Subcutaneous adipose tissue (tissue), 4 donors: Measurements from ENCODE around the gene ATXN7L3. TPM values are rescaled to one million over a fixed set of nuclear protein-coding genes. Genes with fewer than 3 reads are reported as not detected.

Experiments
- total RNA-seq, 4 donors: library from RNA; depleted of rRNA; stranded (reverse); fragments of >200 nt; gene quantifications; one replicate each; pipeline ENCODE4 v1.1.0, GENCODE V29; 2016
- TF ChIP-seq, protein P1 (sequence below): fragments of 450-650 bp; IDR thresholded peaks from one replicate; pipeline ENCODE4 v1.5.1; 2016; ENCODE audit warnings: low read depth, mild to moderate bottlenecking, control low read depth, antibody characterized with exemption, moderate library complexity

The ATXN7L3 gene
- total RNA-seq, 4 donors from 2014 or later = 11.7 to 31.6 (median 28.2) TPM

DNA sequence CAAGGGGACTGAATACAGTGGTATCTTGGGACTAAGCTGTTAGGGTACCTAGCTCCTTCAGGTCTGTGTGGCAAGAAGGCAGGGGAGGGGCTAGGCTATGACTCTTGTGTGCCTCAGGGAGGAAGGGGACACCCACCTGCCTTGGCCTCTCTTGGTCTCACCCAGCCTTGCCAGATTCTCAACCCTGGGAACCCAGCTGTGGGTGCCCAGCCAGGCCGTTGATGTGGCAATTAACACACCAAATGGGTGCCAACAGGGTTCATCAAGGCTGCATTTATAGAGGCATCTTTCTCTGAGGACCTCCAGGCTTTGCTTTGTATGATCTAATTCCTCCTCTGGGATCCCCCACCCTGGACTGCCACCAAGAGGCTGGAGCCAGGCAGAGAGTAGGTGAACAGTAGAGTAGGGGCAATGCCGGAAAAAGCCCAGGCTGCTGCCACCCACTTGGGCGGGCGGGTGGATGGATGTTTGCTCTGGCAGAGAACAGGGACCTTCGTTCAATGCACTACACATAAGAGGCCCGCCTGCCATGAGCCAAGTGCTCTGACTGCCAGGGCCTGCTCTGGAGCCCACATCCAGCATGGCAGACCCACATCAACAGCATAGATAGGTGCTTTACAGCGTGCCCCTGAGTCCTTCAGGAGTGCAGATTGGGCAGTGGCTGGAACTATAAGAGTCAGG is 32.4 kb downstream of the ATXN7L3 start:
- TF ChIP-seq, protein P1, sequence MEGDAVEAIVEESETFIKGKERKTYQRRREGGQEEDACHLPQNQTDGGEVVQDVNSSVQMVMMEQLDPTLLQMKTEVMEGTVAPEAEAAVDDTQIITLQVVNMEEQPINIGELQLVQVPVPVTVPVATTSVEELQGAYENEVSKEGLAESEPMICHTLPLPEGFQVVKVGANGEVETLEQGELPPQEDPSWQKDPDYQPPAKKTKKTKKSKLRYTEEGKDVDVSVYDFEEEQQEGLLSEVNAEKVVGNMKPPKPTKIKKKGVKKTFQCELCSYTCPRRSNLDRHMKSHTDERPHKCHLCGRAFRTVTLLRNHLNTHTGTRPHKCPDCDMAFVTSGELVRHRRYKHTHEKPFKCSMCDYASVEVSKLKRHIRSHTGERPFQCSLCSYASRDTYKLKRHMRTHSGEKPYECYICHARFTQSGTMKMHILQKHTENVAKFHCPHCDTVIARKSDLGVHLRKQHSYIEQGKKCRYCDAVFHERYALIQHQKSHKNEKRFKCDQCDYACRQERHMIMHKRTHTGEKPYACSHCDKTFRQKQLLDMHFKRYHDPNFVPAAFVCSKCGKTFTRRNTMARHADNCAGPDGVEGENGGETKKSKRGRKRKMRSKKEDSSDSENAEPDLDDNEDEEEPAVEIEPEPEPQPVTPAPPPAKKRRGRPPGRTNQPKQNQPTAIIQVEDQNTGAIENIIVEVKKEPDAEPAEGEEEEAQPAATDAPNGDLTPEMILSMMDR = no peak

- TF ChIP-seq, protein P1 = no peak
Measured at GRCh38 chr17:44164476-44164875, 35.2 kb downstream of the ATXN7L3 start.

DNA sequence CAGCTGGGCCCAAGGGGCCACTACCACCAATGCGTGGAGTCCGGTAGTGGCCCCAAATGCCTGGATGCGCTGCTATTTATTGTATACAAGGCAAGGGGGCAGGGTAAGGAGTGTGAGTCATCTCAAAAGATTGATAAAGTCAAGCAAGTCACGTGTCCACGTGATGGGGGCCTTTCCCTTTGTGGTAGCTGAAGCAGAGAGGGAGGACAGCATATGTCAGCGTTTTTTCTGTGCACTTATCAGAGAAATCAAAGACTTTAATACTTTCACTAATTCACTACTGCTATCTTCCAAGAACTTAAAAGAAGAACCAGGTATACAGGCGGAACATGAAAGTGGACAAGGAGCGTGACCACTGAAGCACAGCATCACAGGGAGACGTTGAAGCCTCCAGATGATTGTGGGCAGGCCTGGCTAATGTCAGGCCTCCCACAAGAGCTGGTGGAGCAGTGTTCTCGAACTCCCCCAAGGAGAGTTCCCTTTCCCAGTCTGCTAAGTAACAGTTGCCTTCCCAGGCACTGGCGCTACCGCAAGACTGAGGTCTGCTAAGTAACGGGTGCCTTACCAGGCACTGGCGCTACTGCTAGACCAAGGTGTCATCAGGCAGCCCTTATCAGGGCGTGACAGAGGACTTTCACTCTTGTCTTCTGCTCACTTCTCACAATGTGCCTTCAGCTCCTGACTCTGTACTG is 40.0 kb downstream of the ATXN7L3 start:
- TF ChIP-seq, protein P1 = no peak

GRCh38 chr17:44155488-44155887 is 44.2 kb downstream of the ATXN7L3 start:
- TF ChIP-seq, protein P1 = no peak

DNA sequence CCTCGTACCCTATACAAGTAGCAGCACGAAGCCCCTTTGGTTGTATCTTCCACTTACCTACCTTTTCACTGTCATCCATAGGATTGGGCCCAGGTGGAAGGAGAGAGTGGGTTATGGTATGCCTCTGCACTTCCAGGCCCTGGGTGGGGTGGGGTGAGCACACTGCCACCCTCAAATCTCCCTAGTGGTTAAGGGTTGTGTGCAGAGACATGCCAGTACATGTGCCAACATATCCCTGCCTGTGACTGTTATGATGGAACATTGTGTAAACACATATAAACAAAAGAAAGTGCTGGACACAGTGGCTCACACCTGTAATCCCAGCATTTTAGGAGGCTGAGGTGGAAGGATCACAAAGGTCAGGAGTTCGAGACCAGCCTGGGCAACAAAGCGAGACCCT is 46.8 kb downstream of the ATXN7L3 start:
- TF ChIP-seq, protein P1 = no peak

GRCh38 chr17:44149750-44150329 is 49.8 kb downstream of the ATXN7L3 start:
- TF ChIP-seq, protein P1 = no peak

GRCh38 chr17:44147812-44148211 is 51.9 kb downstream of the ATXN7L3 start:
- TF ChIP-seq, protein P1 = no peak
